ENCODE measurements around the gene MADD.

The MADD gene

GRCh38 chr11:47285969-47286770 is 16.2 kb downstream of the MADD start:
- Histone ChIP-seq H3K79me2 (ENCODE audit: low read length) (no peaks in the 10 kb centered on the region), H4K20me1 (ENCODE audit: insufficient read depth, low read length) (no peaks in the 10 kb centered on the region), H3K36me3 (replicated peaks; ENCODE audit: low read depth, low read length) (peaks cover 71% of the 10 kb centered on the region), H3K27me3 (ENCODE audit: low read depth, low read length) (no peaks in the 10 kb centered on the region), H2AFZ (ENCODE audit: low read depth, low read length) (no peak overlapping the region), H3K4me2 (ENCODE audit: low read length) (no peak overlapping the region), H3K4me3 (ENCODE audit: low read length) (no peak overlapping the region), H3K4me1 (ENCODE audit: low read length) (no peaks in the 10 kb centered on the region), H3K27ac (ENCODE audit: low read length) (no peak overlapping the region), H3K9ac (ENCODE audit: low read length) (no peak overlapping the region), H3K9me3 (ENCODE audit: insufficient read depth, low read length) (no peaks in the 10 kb centered on the region)
- no peak for TF ChIP-seq CTCF (IDR thresholded peaks at IDR 0.05; ENCODE audit: low read depth, low read length)
- no peak for TF ChIP-seq EZH2phosphoT487 (IDR thresholded peaks at IDR 0.05; ENCODE audit: low read depth)

GRCh38 chr11:47288066-47288465 is 18.1 kb downstream of the MADD start:
- Histone ChIP-seq H2AFZ (ENCODE audit: low read depth, low read length) (no peak overlapping the region), H3K4me1 (ENCODE audit: low read length) (no peaks in the 10 kb centered on the region), H4K20me1 (ENCODE audit: insufficient read depth, low read length) (no peaks in the 10 kb centered on the region), H3K79me2 (ENCODE audit: low read length) (no peaks in the 10 kb centered on the region), H3K4me3 (ENCODE audit: low read length) (no peak overlapping the region), H3K27ac (ENCODE audit: low read length) (no peak overlapping the region), H3K4me2 (ENCODE audit: low read length) (no peak overlapping the region), H3K36me3 (replicated peaks; ENCODE audit: low read depth, low read length) (peaks cover 74% of the 10 kb centered on the region), H3K27me3 (ENCODE audit: low read depth, low read length) (no peaks in the 10 kb centered on the region), H3K9me3 (ENCODE audit: insufficient read depth, low read length) (no peaks in the 10 kb centered on the region), H3K9ac (ENCODE audit: low read length) (no peak overlapping the region)
- TF ChIP-seq EZH2phosphoT487 (IDR thresholded peaks at IDR 0.05; ENCODE audit: low read depth), result no peak
- TF ChIP-seq CTCF (IDR thresholded peaks at IDR 0.05; ENCODE audit: low read depth, low read length), result no peak

- peaks cover 67% of the 10 kb centered on the region for H3K36me3 ChIP-seq (replicated peaks; ENCODE audit: low read depth, low read length)
Measured at GRCh38 chr11:47289856-47290255, 19.9 kb downstream of the MADD start.

GRCh38 chr11:47295385-47295784 is 25.5 kb downstream of the MADD start:
- H2AFZ ChIP-seq (ENCODE audit: low read depth, low read length), result no peak overlapping the region
- H3K4me2 ChIP-seq (ENCODE audit: low read length), result no peak overlapping the region
- no peaks in the 10 kb centered on the region for H3K79me2 ChIP-seq (ENCODE audit: low read length)
- peaks cover 60% of the 10 kb centered on the region for H3K36me3 ChIP-seq (replicated peaks; ENCODE audit: low read depth, low read length)
- H3K9ac ChIP-seq (ENCODE audit: low read length), result no peak overlapping the region
- no peak overlapping the region for H3K27ac ChIP-seq (ENCODE audit: low read length)
- TF ChIP-seq CTCF (IDR thresholded peaks at IDR 0.05; ENCODE audit: low read depth, low read length) (no peak), EZH2phosphoT487 (IDR thresholded peaks at IDR 0.05; ENCODE audit: low read depth) (no peak)
- H4K20me1 ChIP-seq (ENCODE audit: insufficient read depth, low read length), result no peaks in the 10 kb centered on the region
- H3K4me1 ChIP-seq (ENCODE audit: low read length), result no peaks in the 10 kb centered on the region
- no peaks in the 10 kb centered on the region for H3K9me3 ChIP-seq (ENCODE audit: insufficient read depth, low read length)
- H3K4me3 ChIP-seq (ENCODE audit: low read length), result no peak overlapping the region
- H3K27me3 ChIP-seq (ENCODE audit: low read depth, low read length), result no peaks in the 10 kb centered on the region

More at GRCh38 chr11:47289856-47290255, 19.9 kb downstream of the MADD start:
- H3K4me2 ChIP-seq (ENCODE audit: low read length), result no peak overlapping the region
- no peak overlapping the region for H3K27ac ChIP-seq (ENCODE audit: low read length)
- H3K4me3 ChIP-seq (ENCODE audit: low read length), result no peak overlapping the region
- no peaks in the 10 kb centered on the region for H3K4me1 ChIP-seq (ENCODE audit: low read length)
- no peak overlapping the region for H3K9ac ChIP-seq (ENCODE audit: low read length)
- no peaks in the 10 kb centered on the region for H3K27me3 ChIP-seq (ENCODE audit: low read depth, low read length)
- H3K9me3 ChIP-seq (ENCODE audit: insufficient read depth, low read length), result no peaks in the 10 kb centered on the region
- TF ChIP-seq CTCF (IDR thresholded peaks at IDR 0.05; ENCODE audit: low read depth, low read length) (no peak), EZH2phosphoT487 (IDR thresholded peaks at IDR 0.05; ENCODE audit: low read depth) (no peak)
- H4K20me1 ChIP-seq (ENCODE audit: insufficient read depth, low read length), result no peaks in the 10 kb centered on the region
- no peaks in the 10 kb centered on the region for H3K79me2 ChIP-seq (ENCODE audit: low read length)
- no peak overlapping the region for H2AFZ ChIP-seq (ENCODE audit: low read depth, low read length)

All from OCI-LY3 (cell line).